NCI-H524 treated with DMSO at 0.1 percent for 48 hours (cell line): ENCODE data around the gene ZSCAN25.
"Not testable (repeated sequence)": the region's sequence is repeated elsewhere in the genome, so short reads cannot be mapped to it uniquely, and the experiment has no call there.

Experiments
- DNase-seq: peaks from one replicate; lab custom pipeline; 2025; lab: John Stamatoyannopoulos, UW

The ZSCAN25 gene

GRCh38 chr7:99645590-99645989 lies 28.8 kb downstream of the ZSCAN25 start:
- no peak for DNase-seq

GRCh38 chr7:99648843-99649242 lies 32.1 kb downstream of the ZSCAN25 start:
- DNase-seq: no peak

GRCh38 chr7:99651290-99651689 lies 34.5 kb downstream of the ZSCAN25 start:
- no peak for DNase-seq

GRCh38 chr7:99652671-99653070 lies 35.9 kb downstream of the ZSCAN25 start:
- no peak for DNase-seq

- DNase-seq: not testable (repeated sequence)
Observed at GRCh38 chr7:99653269-99653668, 36.5 kb downstream of the ZSCAN25 start.

- DNase-seq: no peak
Observed at GRCh38 chr7:99653754-99654153, 37.0 kb downstream of the ZSCAN25 start.

- DNase-seq: not testable (repeated sequence)
Observed at GRCh38 chr7:99654626-99655025, 37.9 kb downstream of the ZSCAN25 start.

DNA sequence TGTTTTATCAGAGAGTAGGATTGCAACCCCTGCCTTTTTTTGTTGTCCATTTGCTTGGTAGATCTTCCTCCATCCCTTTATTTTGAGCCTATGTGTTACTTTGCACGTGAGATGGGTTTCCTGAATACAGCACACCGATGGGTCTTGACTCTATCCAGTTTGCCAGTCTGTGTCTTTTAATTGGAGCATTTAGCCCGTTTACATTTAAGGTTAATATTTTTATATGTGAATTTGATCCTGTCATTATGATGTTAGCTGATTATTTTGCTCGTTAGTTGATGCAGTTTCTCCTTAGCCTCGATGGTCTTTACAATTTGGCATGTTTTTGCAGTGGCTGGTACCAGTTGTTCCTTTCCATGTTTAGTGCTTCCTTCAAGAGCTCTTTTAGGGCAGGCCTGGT lies 41.1 kb downstream of the ZSCAN25 start:
- DNase-seq: not testable (repeated sequence)

DNA sequence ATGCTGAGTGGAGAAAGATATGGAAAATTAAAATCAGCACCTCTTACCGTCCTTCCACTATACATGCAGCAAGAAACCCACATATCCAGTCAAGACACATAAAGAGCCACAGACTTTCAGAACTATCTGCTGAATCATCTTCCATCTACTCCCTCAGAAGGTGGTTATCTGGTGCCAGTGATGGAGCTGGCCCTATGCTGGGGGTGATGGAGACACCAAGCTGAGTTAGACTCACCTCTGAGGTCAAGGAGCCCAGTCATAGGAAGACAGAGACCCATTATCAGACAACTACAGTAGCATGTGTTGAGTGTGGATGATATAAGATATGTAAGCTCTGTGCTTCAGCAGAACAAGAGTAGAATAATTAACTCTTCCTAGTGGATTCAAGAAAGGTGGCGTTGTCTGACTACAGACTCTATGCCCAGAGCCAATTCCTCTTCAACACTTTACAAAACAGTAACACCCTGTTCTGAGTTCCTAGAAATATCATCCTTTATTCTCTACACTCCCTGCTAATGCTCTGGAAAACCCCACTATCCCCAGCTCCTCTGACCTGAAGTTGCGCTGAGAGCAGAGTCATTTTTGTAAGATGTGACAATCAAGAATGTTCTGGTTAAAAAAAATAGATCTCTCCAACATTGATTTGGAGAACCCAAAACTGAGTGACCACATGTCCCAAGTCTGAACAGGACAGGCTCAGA lies 48.7 kb downstream of the ZSCAN25 start:
- no peak for DNase-seq

DNA sequence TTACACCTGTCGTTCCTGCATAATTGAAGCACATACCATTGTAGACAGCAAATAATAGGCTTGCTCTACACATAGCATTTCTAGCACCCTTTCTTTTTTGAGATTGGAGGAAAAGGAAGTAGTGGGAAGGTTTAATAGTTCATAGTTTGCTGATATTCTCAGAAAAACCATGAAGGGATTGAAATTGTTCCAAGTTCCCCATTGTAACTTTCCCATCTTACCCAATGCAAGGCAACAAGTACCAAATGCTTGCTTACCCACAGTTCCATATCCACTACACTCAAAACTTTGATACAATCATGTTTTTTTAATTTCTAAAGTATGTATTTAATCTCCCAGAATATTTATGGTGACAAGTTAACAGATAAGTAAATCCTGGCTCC lies 49.3 kb downstream of the ZSCAN25 start:
- DNase-seq: no peak

- DNase-seq: no peak
Observed at GRCh38 chr7:99667179-99667578, 50.4 kb downstream of the ZSCAN25 start.

DNA sequence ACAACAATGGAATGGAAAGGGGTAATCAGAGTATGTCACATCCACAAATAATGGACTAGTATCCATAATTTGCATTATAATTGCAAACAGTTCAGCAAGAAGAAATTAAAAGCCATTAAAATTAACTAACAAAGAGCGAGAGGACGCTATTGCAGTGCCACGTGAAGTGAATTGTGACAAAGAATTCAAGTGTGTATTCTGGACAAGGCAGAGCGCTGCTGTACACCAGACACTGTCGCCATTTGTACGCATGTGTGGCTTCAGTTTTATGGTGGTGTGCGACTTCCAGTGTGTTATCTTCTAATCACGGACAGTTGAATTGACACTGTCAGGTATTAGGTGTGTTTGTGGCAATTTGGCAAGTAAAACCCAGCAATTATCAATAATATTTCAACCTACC lies 51.8 kb downstream of the ZSCAN25 start:
- DNase-seq: no peak

DNA sequence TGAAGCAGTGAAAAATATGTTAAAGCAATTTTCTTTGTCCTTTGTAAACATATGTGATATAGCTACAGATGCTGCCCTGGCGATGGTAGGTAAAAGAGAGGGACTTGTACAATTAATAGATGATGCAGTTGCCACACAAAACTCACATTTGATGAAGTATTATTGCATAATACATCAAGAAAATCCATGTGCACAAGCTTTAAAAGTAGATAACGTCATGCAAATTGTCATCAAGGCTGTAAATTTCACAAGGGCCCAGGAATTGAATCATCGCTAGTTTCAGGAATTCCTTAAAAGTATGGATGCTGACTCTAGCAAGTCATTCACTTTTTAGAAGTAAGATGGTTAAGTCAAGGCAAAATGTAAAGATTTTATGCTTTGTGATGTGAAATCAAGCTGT lies 53.0 kb downstream of the ZSCAN25 start:
- DNase-seq: no peak

DNA sequence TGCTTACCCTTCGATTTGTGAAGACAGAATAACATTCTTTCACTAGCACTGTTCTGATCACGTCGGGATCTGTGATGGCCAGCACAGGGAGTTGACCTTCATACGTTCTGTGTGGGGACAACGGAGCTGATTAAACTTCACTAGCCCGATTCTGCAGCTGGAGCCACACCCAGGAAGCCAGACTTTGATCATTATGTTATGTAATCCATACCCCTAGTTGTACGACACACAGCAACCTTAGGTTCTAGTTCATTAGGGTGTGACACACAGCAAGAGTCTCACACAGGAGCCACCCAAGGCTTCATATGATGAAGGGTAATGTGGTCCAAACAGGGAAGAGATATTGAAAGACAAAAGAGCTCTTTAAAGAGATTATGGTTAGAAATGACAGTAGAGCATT lies 55.8 kb downstream of the ZSCAN25 start:
- no peak for DNase-seq

- DNase-seq: no peak
Observed at GRCh38 chr7:99674995-99675742, 58.4 kb downstream of the ZSCAN25 start.

DNA sequence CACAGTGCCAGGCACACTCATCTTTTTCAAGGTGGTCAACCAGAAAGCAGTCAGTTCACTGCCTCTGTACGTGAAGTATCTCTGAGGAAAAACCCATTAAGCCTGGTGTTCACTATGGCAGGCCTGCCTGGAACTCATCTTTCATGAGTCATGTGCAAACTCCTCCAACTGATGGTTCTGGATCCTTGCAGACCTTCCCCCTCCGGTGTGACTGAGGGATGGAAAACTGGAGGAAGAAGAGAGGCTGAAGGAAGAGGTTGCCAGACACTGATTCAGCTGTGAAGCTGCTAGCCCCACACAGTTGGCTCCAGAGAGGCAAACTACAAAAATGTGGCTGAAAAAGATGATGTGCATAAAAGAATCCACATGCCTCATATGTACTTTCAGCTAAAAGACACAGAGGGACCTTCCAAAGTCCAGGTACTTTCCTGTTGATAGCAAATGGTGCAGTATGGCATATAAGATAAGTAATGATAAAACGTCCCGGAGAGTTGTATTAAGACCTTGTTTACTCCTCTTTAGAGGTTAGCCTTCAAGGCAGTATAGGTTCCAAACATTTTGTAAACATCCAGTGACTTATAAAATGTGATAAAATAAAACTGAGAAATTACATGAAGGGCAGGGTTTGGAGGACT lies 60.4 kb downstream of the ZSCAN25 start:
- no peak for DNase-seq

DNA sequence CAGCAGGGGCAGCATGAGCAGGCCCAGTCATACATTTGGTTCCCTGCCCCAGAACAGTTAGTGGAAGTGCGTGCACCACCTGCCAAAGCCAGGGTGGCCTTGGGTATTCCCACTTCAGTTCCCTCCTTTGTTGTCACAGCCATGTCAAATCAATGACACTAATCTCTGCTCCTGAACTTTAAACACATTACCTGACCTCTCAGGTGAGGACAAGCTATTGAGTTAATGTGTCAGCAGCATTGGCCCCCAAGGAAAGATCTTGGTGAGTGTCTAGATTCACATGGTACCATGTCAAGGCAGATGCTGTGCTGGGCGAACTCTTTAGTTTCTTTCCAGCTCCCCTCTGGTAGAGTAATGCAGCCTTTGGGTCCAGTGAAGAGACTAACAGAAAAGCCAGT lies 60.9 kb downstream of the ZSCAN25 start:
- no peak for DNase-seq

DNA sequence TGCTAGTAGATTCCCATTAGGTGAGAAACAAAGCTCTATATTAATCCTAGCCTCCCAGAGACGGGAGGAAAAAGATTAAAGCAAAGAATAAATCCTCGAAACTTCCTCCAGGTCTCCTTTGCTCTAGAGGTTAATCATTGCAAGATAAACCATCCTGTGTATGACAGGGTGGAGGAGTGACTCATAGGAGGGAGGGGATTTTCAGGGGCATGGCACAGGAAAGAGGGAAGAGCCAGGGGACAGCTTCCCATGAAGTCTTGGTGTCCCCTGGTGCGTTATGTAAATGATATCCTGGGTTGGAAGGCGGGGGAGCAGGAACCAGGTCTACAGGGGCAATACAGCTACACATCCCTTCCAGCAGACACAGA lies 62.3 kb downstream of the ZSCAN25 start:
- no peak for DNase-seq

DNA sequence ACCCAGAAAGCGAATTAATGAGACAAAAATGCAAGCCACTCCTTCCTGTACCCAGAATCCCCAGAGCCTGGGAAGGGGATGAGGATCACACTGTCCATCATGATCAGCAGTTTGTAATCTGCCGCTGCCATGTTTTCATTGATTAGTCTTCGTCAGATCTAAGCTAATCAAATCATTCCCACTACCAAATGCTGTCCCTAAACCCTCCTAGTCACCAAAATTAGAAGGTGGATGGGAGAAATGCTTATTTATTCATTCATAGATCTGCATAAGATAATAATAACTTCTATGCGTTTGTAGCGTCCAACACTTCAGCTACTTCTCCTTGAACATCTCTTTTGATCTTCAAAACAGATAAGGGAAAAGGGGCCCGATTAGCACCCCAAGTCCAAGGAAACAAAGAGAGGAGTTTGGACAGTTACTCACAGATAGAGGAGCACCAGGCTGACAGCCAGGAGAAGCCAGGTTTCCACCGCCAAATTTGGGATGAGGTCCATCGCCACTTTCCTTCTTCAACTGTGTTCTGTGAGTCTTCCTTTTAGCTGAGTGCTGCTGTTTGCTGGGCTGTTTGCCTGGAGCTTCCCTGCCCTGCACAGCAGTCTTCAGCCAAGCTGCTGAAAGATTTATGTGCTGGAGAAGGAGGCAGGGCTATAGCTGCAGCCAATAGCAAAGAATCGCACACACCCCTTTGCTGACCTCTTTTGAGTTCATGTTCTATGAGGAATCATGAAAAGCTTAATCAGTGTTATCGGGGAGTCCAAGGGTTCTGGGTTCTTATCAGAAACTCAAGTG lies 62.9 kb downstream of the ZSCAN25 start, which contains the start of gene CYP3A5:
TSS of gene CYP3A5 (minus strand) at position 597 of the 792 bp plus-strand sequence. CDS start at position 497, 100 bp downstream.
- DNase-seq: no peak
